NOMO-1 treated with DMSO at 0.1 percent for 48 hours (cell line): ENCODE results near the gene FEV.

Experiments
- DNase-seq: peaks from one replicate; lab custom pipeline; 2025; ENCODE audit not compliant: unreplicated experiment; lab: John Stamatoyannopoulos, UW

FEV gene

GRCh38 chr2:218985021-218985324, at the start of gene FEV:
TSS of gene FEV (minus strand) at chr2:218985184. CDS start at chr2:218985075, 109 bp downstream.
- no peak for DNase-seq

GRCh38 chr2:219032051-219032745, 47.2 kb upstream of the FEV start:
- no peak for DNase-seq

GRCh38 chr2:219031005-219031738, 46.2 kb upstream of the FEV start:
- DNase-seq, result no peak

- DNase-seq, result no peak
Measured at GRCh38 chr2:219030177-219030940, 45.4 kb upstream of the FEV start.

GRCh38 chr2:219029829-219030165, 44.8 kb upstream of the FEV start:
- DNase-seq, result peak; percentile 57

- no peak for DNase-seq
Measured at GRCh38 chr2:219028996-219029828, 44.2 kb upstream of the FEV start.

- DNase-seq, result no peak
Measured at GRCh38 chr2:219028141-219028540, 43.2 kb upstream of the FEV start.

- no peak for DNase-seq
Measured at GRCh38 chr2:219027511-219028055, 42.6 kb upstream of the FEV start.

GRCh38 chr2:219026946-219027345, 42.0 kb upstream of the FEV start:
- no peak for DNase-seq

GRCh38 chr2:219025637-219026585, 40.9 kb upstream of the FEV start:
- no peak for DNase-seq

- no peak for DNase-seq
Measured at GRCh38 chr2:219024059-219024458, 39.1 kb upstream of the FEV start.

- no peak for DNase-seq
Measured at GRCh38 chr2:219023045-219023605, 38.1 kb upstream of the FEV start.

- no peak for DNase-seq
Measured at GRCh38 chr2:219022616-219023015, 37.6 kb upstream of the FEV start.

- no peak for DNase-seq
Measured at GRCh38 chr2:219022041-219022440, 37.1 kb upstream of the FEV start.

- DNase-seq, result no peak
Measured at GRCh38 chr2:219021591-219021990, 36.6 kb upstream of the FEV start.

- DNase-seq, result no peak
Measured at GRCh38 chr2:219020604-219021365, 35.8 kb upstream of the FEV start.

- no peak for DNase-seq
Measured at GRCh38 chr2:219019436-219019835, 34.5 kb upstream of the FEV start.

GRCh38 chr2:219018726-219019125, 33.7 kb upstream of the FEV start:
- DNase-seq, result no peak

GRCh38 chr2:219018286-219018685, 33.3 kb upstream of the FEV start:
- DNase-seq, result no peak
